Endometrial microvascular endothelial cells (primary cell): Measurements from ENCODE around the gene FIBCD1. TPM values are rescaled to one million over a fixed set of nuclear protein-coding genes. Genes with fewer than 3 reads are reported as not detected.

Source experiments
- in situ Hi-C: cut with HindIII; loops from 2 replicates; pipeline ENCODE4 v1.10.0; 2017; ENCODE audit warnings: low sequenced_read_pairs, low pct_unique_long_range_greater_than_20kb; ENCODE audit errors: inconsistent ontology term
- total RNA-seq: library from RNA; depleted of rRNA; stranded (reverse); fragments of >200 nt; gene quantifications from one replicate; pipeline ENCODE4 v1.2.3, GENCODE V29; 2015; ENCODE audit errors: inconsistent ontology term

FIBCD1 gene
- under 0.01 TPM for total RNA-seq

GRCh38 chr9:130938652-130939404, at the start of gene FIBCD1:
Gene FIBCD1, minus strand, starts transcription at chr9:130939247. Its CDS starts 640 bp downstream, at chr9:130938607.
- in situ Hi-C loops, result no loop called here

GRCh38 chr9:130988400-130988747, 49.3 kb upstream of the FIBCD1 start:
- in situ Hi-C loops, result no loop called here

- in situ Hi-C loops, result no loop called here
Observed at GRCh38 chr9:130987738-130988399, 48.8 kb upstream of the FIBCD1 start.

- in situ Hi-C loops, result no loop called here
Observed at GRCh38 chr9:130987054-130987453, 48.0 kb upstream of the FIBCD1 start.

GRCh38 chr9:130986356-130986965, 47.4 kb upstream of the FIBCD1 start:
- in situ Hi-C loops, result no loop called here

GRCh38 chr9:130985606-130986162, 46.6 kb upstream of the FIBCD1 start:
- in situ Hi-C loops, result no loop called here

GRCh38 chr9:130985029-130985428, 46.0 kb upstream of the FIBCD1 start:
- in situ Hi-C loops, result no loop called here

GRCh38 chr9:130984521-130984920, 45.5 kb upstream of the FIBCD1 start:
- in situ Hi-C loops, result no loop called here

GRCh38 chr9:130983970-130984369, 44.9 kb upstream of the FIBCD1 start:
- in situ Hi-C loops, result no loop called here

- in situ Hi-C loops, result no loop called here
Observed at GRCh38 chr9:130983359-130983670, 44.3 kb upstream of the FIBCD1 start.

GRCh38 chr9:130982636-130983358, 43.8 kb upstream of the FIBCD1 start:
- in situ Hi-C loops, result no loop called here

GRCh38 chr9:130981756-130982137, 42.7 kb upstream of the FIBCD1 start:
- in situ Hi-C loops, result no loop called here

- in situ Hi-C loops, result no loop called here
Observed at GRCh38 chr9:130981002-130981755, 42.1 kb upstream of the FIBCD1 start.

- in situ Hi-C loops, result no loop called here
Observed at GRCh38 chr9:130980526-130980925, 41.5 kb upstream of the FIBCD1 start.

GRCh38 chr9:130979591-130980385, 40.7 kb upstream of the FIBCD1 start:
- in situ Hi-C loops, result no loop called here

- in situ Hi-C loops, result no loop called here
Observed at GRCh38 chr9:130977811-130978221, 38.8 kb upstream of the FIBCD1 start.

GRCh38 chr9:130975932-130976841, 37.1 kb upstream of the FIBCD1 start:
- in situ Hi-C loops, result no loop called here
